Activated T-cell treated with anti-CD3 and anti-CD28 coated beads, Interleukin-2, amount 50 U/mL, for 4 hours (primary cell): ENCODE data around the gene FOXB1. TPM values are rescaled to one million over a fixed set of nuclear protein-coding genes. Genes with fewer than 3 reads are reported as not detected.

ENCODE experiments used
- ATAC-seq, 2 donors: fragments of 200-7000 bp; cut with Tn5 transposase; one replicate each; pipeline ENCODE4 v1.10.0; 2021
- DNase-seq: peaks from one replicate; pipeline ENCODE4 v3.0.0-alpha.2; 2020
- H3K27me3 Mint-ChIP-seq: one replicate; pipeline ENCODE4 v1.8.0; 2021; ENCODE audit warnings: low read depth, mixed read lengths
- H3K36me3 Mint-ChIP-seq: one replicate; pipeline ENCODE4 v1.8.0; 2022; ENCODE audit warnings: mixed read lengths; ENCODE audit not compliant: insufficient read depth
- H3K4me1 Mint-ChIP-seq: one replicate; pipeline ENCODE4 v1.8.0; 2021; ENCODE audit warnings: low read depth, mixed read lengths
- H3K4me3 Mint-ChIP-seq: one replicate; pipeline ENCODE4 v1.8.0; 2021; ENCODE audit warnings: mild to moderate bottlenecking, moderate library complexity, mixed read lengths
- H3K9me3 Mint-ChIP-seq: one replicate; pipeline ENCODE4 v1.8.0; 2021; ENCODE audit warnings: mixed read lengths
- total RNA-seq, 3 donors: library from RNA; stranded (reverse); gene quantifications; one replicate each; pipeline ENCODE4 v1.2.1, GENCODE V29; 2021

The FOXB1 gene
- under 1 TPM; 0.26 to 0.46 (median 0.27) TPM for total RNA-seq

DNA sequence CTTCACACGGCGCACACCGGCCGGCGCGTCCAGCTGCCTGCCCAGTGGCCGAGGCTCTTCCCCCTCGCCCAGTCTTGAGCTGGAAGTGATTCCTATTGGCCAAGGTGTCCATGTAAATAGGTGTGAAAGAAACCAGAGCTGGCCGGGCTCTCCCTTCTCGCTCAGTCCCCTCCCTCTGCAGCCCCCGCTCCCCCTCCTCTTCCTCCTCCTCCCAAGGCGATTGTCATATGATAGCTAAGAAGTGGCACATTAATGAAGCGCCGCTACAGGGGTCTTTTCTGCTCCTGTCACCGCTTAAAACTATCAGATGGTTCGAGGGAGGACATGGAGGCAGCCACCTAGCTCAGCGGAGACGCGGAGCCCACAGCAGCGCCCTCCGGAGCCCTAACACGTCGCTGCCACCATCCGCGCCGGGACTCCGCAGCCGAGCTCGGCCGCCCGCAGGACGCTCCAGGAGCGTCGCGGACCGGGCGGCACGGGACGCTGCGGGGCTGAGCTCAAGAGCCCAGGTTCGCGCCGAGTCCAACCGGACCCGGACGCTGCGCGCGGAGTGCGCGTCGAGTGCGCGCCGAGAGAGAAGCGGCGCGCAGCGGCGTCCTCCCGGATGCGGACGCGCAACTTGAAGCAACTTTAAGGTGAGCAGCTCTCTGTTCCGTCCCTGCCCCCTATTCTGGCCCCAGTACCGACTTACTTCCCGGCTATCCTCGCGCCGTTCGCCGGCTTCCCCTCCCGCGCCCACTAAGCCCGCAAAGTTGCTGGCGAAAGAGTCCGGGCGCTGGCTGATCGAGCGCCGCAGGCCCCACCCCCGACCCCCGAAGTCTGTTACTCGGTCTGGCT lies at the start of gene FOXB1:
Gene FOXB1, plus strand, starts transcription at position 303 of the 837 bp plus-strand sequence. CDS start 653 bp downstream, outside the sequence.
- peaks cover 42% of the 10 kb centered on the region for H3K4me1 Mint-ChIP-seq
- peaks cover 92% of the 10 kb centered on the region for H3K27me3 Mint-ChIP-seq
- ATAC-seq (peak; percentile 11 to 36), DNase-seq (no peak)
- peaks cover 15% of the 10 kb centered on the region for H3K9me3 Mint-ChIP-seq
- peak within 1 kb of the TSS; percentile 87 for H3K4me3 Mint-ChIP-seq
- peaks cover 2% of the 10 kb centered on the region for H3K36me3 Mint-ChIP-seq

- DNase-seq, result no peak
- no peak for ATAC-seq
- Mint-ChIP-seq H3K9me3 (peaks cover 30% of the 10 kb centered on the region), H3K27me3 (peaks cover 13% of the 10 kb centered on the region), H3K4me3 (no peak overlapping the region), H3K36me3 (peaks cover 4% of the 10 kb centered on the region), H3K4me1 (no peaks in the 10 kb centered on the region)
These were observed 45.8 kb upstream of the FOXB1 start for GRCh38 chr15:59958288-59958687.

GRCh38 chr15:59960318-59960717 lies 43.8 kb upstream of the FOXB1 start:
- ATAC-seq, result no peak
- Mint-ChIP-seq H3K27me3 (peaks cover 15% of the 10 kb centered on the region), H3K36me3 (peaks cover 4% of the 10 kb centered on the region), H3K4me1 (no peaks in the 10 kb centered on the region), H3K9me3 (peaks cover 32% of the 10 kb centered on the region), H3K4me3 (no peak overlapping the region)
- no peak for DNase-seq

GRCh38 chr15:59963322-59963721 lies 40.8 kb upstream of the FOXB1 start:
- no peaks in the 10 kb centered on the region for H3K4me1 Mint-ChIP-seq
- DNase-seq (no peak), ATAC-seq (no peak)
- peaks cover 9% of the 10 kb centered on the region for H3K27me3 Mint-ChIP-seq
- no peak overlapping the region for H3K4me3 Mint-ChIP-seq
- H3K9me3 Mint-ChIP-seq, result peaks cover 31% of the 10 kb centered on the region
- peaks cover 4% of the 10 kb centered on the region for H3K36me3 Mint-ChIP-seq

DNA sequence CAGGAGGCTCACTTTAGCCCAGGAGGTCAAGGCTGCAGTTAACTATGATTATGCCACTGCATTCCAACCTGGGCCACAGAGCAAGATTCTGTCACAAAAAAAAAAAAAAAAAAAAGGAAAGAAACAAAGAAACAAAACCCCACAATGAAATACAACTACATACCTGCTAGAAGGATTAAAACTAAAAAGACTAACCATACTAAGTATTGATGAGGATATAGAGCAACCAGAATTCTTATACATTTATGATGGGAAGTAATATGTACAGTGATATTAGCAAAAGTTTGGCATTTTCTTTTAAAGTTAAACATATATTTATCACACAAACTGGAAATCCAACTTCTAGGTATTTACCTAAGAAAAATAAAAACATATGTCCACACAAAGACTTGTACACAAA lies 40.2 kb upstream of the FOXB1 start:
- Mint-ChIP-seq H3K9me3 (peaks cover 31% of the 10 kb centered on the region), H3K4me1 (no peaks in the 10 kb centered on the region), H3K36me3 (peaks cover 4% of the 10 kb centered on the region), H3K27me3 (peaks cover 9% of the 10 kb centered on the region), H3K4me3 (no peak overlapping the region)
- DNase-seq (no peak), ATAC-seq (no peak)

DNA sequence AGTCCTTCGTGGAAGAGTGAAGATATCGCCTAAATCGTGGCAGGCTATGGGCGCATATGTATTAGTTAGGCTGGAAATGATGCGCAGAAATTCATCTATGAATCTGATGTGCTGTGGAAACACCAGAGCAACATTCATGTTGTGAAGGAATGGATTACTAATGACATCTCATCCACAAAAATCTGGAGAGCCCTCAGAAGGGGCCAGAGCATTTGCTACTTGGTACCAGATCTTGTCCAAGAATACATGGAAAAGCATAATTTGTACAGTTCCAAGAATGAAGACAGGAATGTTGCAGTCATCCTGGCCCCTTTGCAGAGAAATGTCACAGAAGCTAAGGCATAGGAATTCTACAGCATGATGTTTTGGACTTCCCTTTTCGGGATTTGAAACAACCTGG lies 38.4 kb upstream of the FOXB1 start:
- ATAC-seq (no peak), DNase-seq (no peak)
- H3K4me3 Mint-ChIP-seq, result no peak overlapping the region
- H3K4me1 Mint-ChIP-seq, result no peaks in the 10 kb centered on the region
- H3K27me3 Mint-ChIP-seq, result peaks cover 7% of the 10 kb centered on the region
- peaks cover 19% of the 10 kb centered on the region for H3K9me3 Mint-ChIP-seq
- H3K36me3 Mint-ChIP-seq, result peaks cover 3% of the 10 kb centered on the region

- Mint-ChIP-seq H3K27me3 (peaks cover 7% of the 10 kb centered on the region), H3K4me1 (no peaks in the 10 kb centered on the region), H3K9me3 (peaks cover 15% of the 10 kb centered on the region), H3K36me3 (peaks cover 2% of the 10 kb centered on the region), H3K4me3 (no peak overlapping the region)
- no peak for DNase-seq
- peak; percentile 35 to 76 for ATAC-seq
These were observed 37.8 kb upstream of the FOXB1 start for GRCh38 chr15:59966262-59966661.

- H3K4me1 Mint-ChIP-seq, result no peaks in the 10 kb centered on the region
- ATAC-seq (no peak), DNase-seq (no peak)
- H3K4me3 Mint-ChIP-seq, result no peak overlapping the region
- peaks cover 2% of the 10 kb centered on the region for H3K36me3 Mint-ChIP-seq
- H3K9me3 Mint-ChIP-seq, result peaks cover 6% of the 10 kb centered on the region
- H3K27me3 Mint-ChIP-seq, result peaks cover 3% of the 10 kb centered on the region
These were observed 35.8 kb upstream of the FOXB1 start for GRCh38 chr15:59968314-59968713.

DNA sequence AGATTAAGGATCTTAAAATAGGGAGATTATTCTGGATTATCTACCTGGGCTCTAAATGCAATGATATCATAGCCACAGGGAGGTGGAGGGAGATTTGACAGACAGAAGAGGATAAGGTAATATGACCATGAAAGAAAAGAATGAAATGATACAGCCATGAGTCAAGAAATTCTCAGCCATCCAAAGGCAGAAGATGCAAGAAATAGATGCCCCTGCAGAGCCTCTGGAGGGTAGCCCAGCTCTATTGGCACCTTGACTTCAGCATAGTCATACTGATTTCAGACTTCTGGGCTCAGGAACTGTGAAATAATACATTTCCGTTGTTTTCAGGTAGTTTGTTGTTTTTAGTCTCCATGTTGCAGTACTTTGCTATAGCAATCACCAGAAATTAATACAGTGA lies 31.9 kb upstream of the FOXB1 start:
- Mint-ChIP-seq H3K9me3 (peaks cover under 1% of the 10 kb centered on the region), H3K36me3 (peaks cover 2% of the 10 kb centered on the region), H3K4me1 (peaks cover 19% of the 10 kb centered on the region), H3K4me3 (no peak overlapping the region), H3K27me3 (no peaks in the 10 kb centered on the region)
- ATAC-seq (no peak), DNase-seq (no peak)

- ATAC-seq (peak; percentile 73 to 89), DNase-seq (no peak)
- Mint-ChIP-seq H3K36me3 (no peaks in the 10 kb centered on the region), H3K9me3 (peaks cover 3% of the 10 kb centered on the region), H3K27me3 (peaks cover 4% of the 10 kb centered on the region), H3K4me3 (peak overlapping the region; percentile 59), H3K4me1 (peaks cover 22% of the 10 kb centered on the region)
These were observed 27.4 kb upstream of the FOXB1 start for GRCh38 chr15:59976480-59977271.

DNA sequence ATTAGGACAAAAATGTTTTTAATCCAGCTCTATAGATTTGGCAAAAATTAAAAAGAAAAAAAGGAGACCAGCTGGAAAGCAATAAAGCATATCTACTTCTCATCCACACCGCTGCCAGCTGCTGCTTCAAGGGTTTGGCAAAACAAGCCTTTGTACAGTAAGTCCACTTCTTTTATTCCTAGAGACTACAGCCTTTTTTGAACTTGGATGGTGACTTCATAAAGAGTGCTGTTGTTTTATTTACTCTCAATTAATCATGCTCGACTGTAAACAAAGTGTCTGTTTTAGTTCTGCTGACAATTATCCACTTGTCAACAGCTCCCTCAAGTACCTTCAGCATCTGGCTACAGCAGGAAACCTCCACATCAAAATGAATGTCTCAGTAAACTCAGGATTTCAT lies 12.3 kb upstream of the FOXB1 start:
- no peaks in the 10 kb centered on the region for H3K36me3 Mint-ChIP-seq
- no peaks in the 10 kb centered on the region for H3K9me3 Mint-ChIP-seq
- no peak overlapping the region for H3K4me3 Mint-ChIP-seq
- DNase-seq, result no peak
- H3K27me3 Mint-ChIP-seq, result peaks cover 61% of the 10 kb centered on the region
- no peak for ATAC-seq
- H3K4me1 Mint-ChIP-seq, result peaks cover 11% of the 10 kb centered on the region

- H3K36me3 Mint-ChIP-seq, result no peaks in the 10 kb centered on the region
- peaks cover 71% of the 10 kb centered on the region for H3K27me3 Mint-ChIP-seq
- H3K4me1 Mint-ChIP-seq, result peaks cover 16% of the 10 kb centered on the region
- DNase-seq (no peak), ATAC-seq (no peak)
- H3K9me3 Mint-ChIP-seq, result no peaks in the 10 kb centered on the region
- no peak overlapping the region for H3K4me3 Mint-ChIP-seq
These were observed 10.9 kb upstream of the FOXB1 start for GRCh38 chr15:59993041-59993750.

- ATAC-seq (no peak), DNase-seq (no peak)
- Mint-ChIP-seq H3K36me3 (no peaks in the 10 kb centered on the region), H3K4me1 (peaks cover 16% of the 10 kb centered on the region), H3K9me3 (no peaks in the 10 kb centered on the region), H3K27me3 (peaks cover 79% of the 10 kb centered on the region), H3K4me3 (no peak overlapping the region)
These were observed 10.1 kb upstream of the FOXB1 start for GRCh38 chr15:59993950-59994401.

DNA sequence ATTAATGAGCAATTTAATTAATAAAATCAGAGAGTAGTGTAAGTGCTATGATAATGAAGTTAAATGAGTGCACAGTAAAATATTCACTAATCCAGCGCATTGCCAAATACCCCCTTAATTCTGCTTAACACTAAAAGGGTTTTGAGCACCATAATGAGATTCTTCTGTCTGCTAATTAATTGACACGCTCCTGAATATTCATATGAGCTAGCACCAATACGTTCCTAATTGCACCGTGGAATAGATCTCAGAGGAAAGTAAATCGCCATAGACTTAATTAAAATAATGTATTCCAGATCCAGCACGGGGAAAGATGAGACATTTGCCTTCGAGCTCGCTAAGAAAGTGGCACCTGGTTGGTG lies 9.6 kb upstream of the FOXB1 start:
- Mint-ChIP-seq H3K4me3 (no peak overlapping the region), H3K27me3 (peaks cover 82% of the 10 kb centered on the region), H3K9me3 (no peaks in the 10 kb centered on the region), H3K36me3 (no peaks in the 10 kb centered on the region), H3K4me1 (peaks cover 20% of the 10 kb centered on the region)
- DNase-seq (no peak), ATAC-seq (no peak)
